ENCODE results near the gene ARNT2.
A peak's percentile ranks its signal among the peaks of the same experiment; 100 is the strongest.
"Not testable (repeated sequence)": the region's sequence is repeated elsewhere in the genome, so short reads cannot be mapped to it uniquely, and the experiment has no call there.

The ARNT2 gene

GRCh38 chr15:80494351-80494751 lies 90.2 kb downstream of the ARNT2 start:
- no peak for DNase-seq

- no peak for DNase-seq
Observed at GRCh38 chr15:80494756-80495155, 90.6 kb downstream of the ARNT2 start.

GRCh38 chr15:80495401-80495942 lies 91.3 kb downstream of the ARNT2 start:
- no peak for DNase-seq

- no peak for DNase-seq
Observed at GRCh38 chr15:80496096-80496495, 91.9 kb downstream of the ARNT2 start.

- DNase-seq = no peak
Observed at GRCh38 chr15:80497221-80497620, 93.0 kb downstream of the ARNT2 start.

- no peak for DNase-seq
Observed at GRCh38 chr15:80498652-80499051, 94.5 kb downstream of the ARNT2 start.

GRCh38 chr15:80500021-80500420 lies 95.8 kb downstream of the ARNT2 start:
- DNase-seq = no peak

- no peak for DNase-seq
Observed at GRCh38 chr15:80501476-80501875, 97.3 kb downstream of the ARNT2 start.

- DNase-seq = no peak
Observed at GRCh38 chr15:80502782-80503181, 98.6 kb downstream of the ARNT2 start.

- no peak for DNase-seq
Observed at GRCh38 chr15:80503319-80503952, 99.3 kb downstream of the ARNT2 start.

- DNase-seq = no peak
Observed at GRCh38 chr15:80504931-80505330, 100.7 kb downstream of the ARNT2 start.

- peak; percentile 63 to 72 (median 70) for DNase-seq
Observed at GRCh38 chr15:80506286-80506893, 102.2 kb downstream of the ARNT2 start.

- no peak for DNase-seq
Observed at GRCh38 chr15:80507131-80507530, 102.9 kb downstream of the ARNT2 start.

GRCh38 chr15:80507638-80508316 lies 103.6 kb downstream of the ARNT2 start:
- DNase-seq = no peak

GRCh38 chr15:80508783-80509182 lies 104.6 kb downstream of the ARNT2 start:
- no peak for DNase-seq

- DNase-seq = no peak
Observed at GRCh38 chr15:80509800-80510199, 105.6 kb downstream of the ARNT2 start.

- not testable (repeated sequence) for DNase-seq
Observed at GRCh38 chr15:80510985-80511384, 106.8 kb downstream of the ARNT2 start.

- DNase-seq = no peak
Observed at GRCh38 chr15:80512726-80513660, 108.8 kb downstream of the ARNT2 start.

- DNase-seq = peak; percentile 72 to 86 (median 78)
Observed at GRCh38 chr15:80514071-80514780, 110.0 kb downstream of the ARNT2 start.

- DNase-seq = no peak
Observed at GRCh38 chr15:80517290-80517689, 113.1 kb downstream of the ARNT2 start.

GRCh38 chr15:80518522-80518921 lies 114.3 kb downstream of the ARNT2 start:
- DNase-seq = no peak

GRCh38 chr15:80523746-80524145 lies 119.6 kb downstream of the ARNT2 start:
- DNase-seq = no peak
